HepG2 (cell line): ENCODE results near the gene CARMIL3. TPM values are rescaled to one million over a fixed set of nuclear protein-coding genes. Genes with fewer than 3 reads are reported as not detected.

Experiments used
- AHDC1 ChIP-seq: sonication (generic); formaldehyde crosslinking; IDR thresholded peaks from 2 replicates; pipeline ENCODE4 v1.5.1; 2020; ENCODE audit warnings: mild to moderate bottlenecking, missing genetic modification reagents, borderline replicate concordance
- EP300 ChIP-seq, 3 experiments: sonication (generic) in 1 of 3; formaldehyde crosslinking in 1 of 3; IDR thresholded peaks; 2 replicates each; pipeline versions ENCODE4 v1.5.1 to v1.6.1; 2011 to 2020; ENCODE audit warnings: low read depth in 2 of 3, low read length in 2 of 3, borderline replicate concordance in 1 of 3, improper control_type of control experiment in 1 of 3, mild to moderate bottlenecking in 1 of 3, missing genetic modification reagents in 1 of 3, moderate library complexity in 1 of 3
- FOXJ3 ChIP-seq: sonication (generic); formaldehyde crosslinking; IDR thresholded peaks from 2 replicates; pipeline ENCODE4 v1.4.0; 2020; ENCODE audit warnings: missing genetic modification reagents, mild to moderate bottlenecking, borderline replicate concordance
- HBP1 ChIP-seq: IDR thresholded peaks from 2 replicates; pipeline ENCODE4 v1.6.1; 2016; ENCODE audit warnings: low read depth, control low read depth
- HOXA5 ChIP-seq: sonication (generic); formaldehyde crosslinking; IDR thresholded peaks from 2 replicates; pipeline ENCODE4 v1.4.0; 2020; ENCODE audit warnings: missing genetic modification reagents
- KAT2B ChIP-seq: fragments of 150-350 bp; IDR thresholded peaks from 2 replicates; pipeline ENCODE4 v1.6.1; 2014; ENCODE audit warnings: low read depth, low read length, borderline replicate concordance
- LRRFIP1 ChIP-seq: sonication (generic); formaldehyde crosslinking; conservative IDR thresholded peaks from 2 replicates; pipeline ENCODE4 v1.4.0; 2020; ENCODE audit warnings: missing genetic modification reagents
- NAIF1 ChIP-seq: sonication (generic); formaldehyde crosslinking; IDR thresholded peaks from 2 replicates; pipeline ENCODE4 v1.5.0; 2020; ENCODE audit warnings: mild to moderate bottlenecking, missing genetic modification reagents, borderline replicate concordance
- PRMT3 ChIP-seq: sonication (generic); formaldehyde crosslinking; IDR thresholded peaks from 2 replicates; pipeline ENCODE4 v1.8.1; 2022; ENCODE audit warnings: low read depth, mild to moderate bottlenecking, moderate library complexity, missing genetic modification reagents, borderline replicate concordance
- RBAK ChIP-seq: sonication (generic); formaldehyde crosslinking; IDR thresholded peaks from 2 replicates; pipeline ENCODE4 v1.5.1; 2020; ENCODE audit warnings: mild to moderate bottlenecking, missing genetic modification reagents
- SP1 ChIP-seq, 2 experiments: fragments of 450-650 bp in 1 of 2; sonication (generic) in 1 of 2; formaldehyde crosslinking in 1 of 2; IDR thresholded peaks; 2 replicates each; pipeline versions ENCODE4 v1.4.0 to v1.6.1; 2016 to 2020; ENCODE audit warnings: missing genetic modification reagents in 1 of 2
- SPEN ChIP-seq: sonication (generic); formaldehyde crosslinking; IDR thresholded peaks from 2 replicates; pipeline ENCODE4 v1.5.1; 2020; ENCODE audit warnings: low read depth, mild to moderate bottlenecking, missing genetic modification reagents
- ZBTB34 ChIP-seq: sonication (generic); formaldehyde crosslinking; IDR thresholded peaks from 2 replicates; pipeline ENCODE4 v1.8.0; 2022; ENCODE audit warnings: mild to moderate bottlenecking, missing genetic modification reagents
- ZBTB38 ChIP-seq: sonication (generic); formaldehyde crosslinking; IDR thresholded peaks from 2 replicates; pipeline ENCODE4 v1.5.1; 2020; ENCODE audit warnings: mild to moderate bottlenecking, missing genetic modification reagents
- ZNF225 ChIP-seq: sonication (generic); formaldehyde crosslinking; IDR thresholded peaks from 2 replicates; pipeline ENCODE4 v1.4.0; 2020; ENCODE audit warnings: mild to moderate bottlenecking, missing genetic modification reagents
- ZNF619 ChIP-seq: sonication (generic); formaldehyde crosslinking; IDR thresholded peaks from 2 replicates; pipeline ENCODE4 v1.4.0; 2020; ENCODE audit warnings: mild to moderate bottlenecking, missing genetic modification reagents
- polyA plus RNA-seq, 8 experiments: library from polyadenylated mRNA; depleted of rRNA in 3 of 8; stranded (reverse) in 7 of 8; unstranded in 1 of 8; fragments of >200 nt; fragmentation: Illumina TruSeq in 4 of 8; extraction: Trizol in 4 of 8; gene quantifications; 2 replicates each; pipeline versions ENCODE4 v1.2.1 to v1.2.3, GENCODE V29; 2011 to 2016; ENCODE audit warnings: low read depth in 4 of 8, missing spikeins in 1 of 8, mixed read lengths in 1 of 8; ENCODE audit not compliant: insufficient read depth in 1 of 8
- total RNA-seq, 5 experiments: library from RNA; depleted of rRNA; stranded (reverse); fragments of >200 nt; fragmentation: Illumina TruSeq; extraction: Trizol; gene quantifications; 2 replicates each; pipeline ENCODE4 v1.2.3, GENCODE V29; 2016; ENCODE audit warnings: low read depth in 1 of 5

The CARMIL3 gene
- total and polyA plus RNA-seq, 2 of the 13 experiments (the other 11 are each of a cell fraction or from before 2014, with no cell fraction given): 0.27 to 0.55 TPM

- TF ChIP-seq ZNF619 (CRISPR knock-in tag) (0 out of 2 replicates have a peak, but pooled peaks have one; percentile 70), SPEN (CRISPR knock-in tag) (peak; percentile 85), NAIF1 (no peak), LRRFIP1 (CRISPR knock-in tag) (0 out of 2 replicates have a peak, but pooled peaks have one; percentile 51), ZNF225 (peak; percentile 98), FOXJ3 (CRISPR knock-in tag) (no peak), KAT2B (peak; percentile 28; the same call in 1 of the 2 replicates), ZBTB38 (CRISPR knock-in tag) (peak; percentile 59; the same call in 1 of the 2 replicates), PRMT3 (CRISPR knock-in tag) (no peak), EP300 (IDR thresholded peaks at IDR 0.05; ENCODE audit: low read depth in 2 of 2, low read length in 2 of 2) (peak in 1 of 2 experiments; percentile 46; a peak in 1 of 4 replicates), EP300 (CRISPR knock-in tag; IDR thresholded peaks at IDR 0.05; ENCODE audit: borderline replicate concordance) (no peak), SP1 (IDR thresholded peaks at IDR 0.05) (no peak), SP1 (CRISPR knock-in tag; IDR thresholded peaks at IDR 0.05) (peak; percentile 57; the same call in 1 of the 2 replicates), ZBTB34 (CRISPR knock-in tag) (peak; percentile 90), HBP1 (CRISPR knock-in tag) (peak; percentile 72; the same call in 1 of the 2 replicates), AHDC1 (0 out of 2 replicates have a peak, but pooled peaks have one; percentile 6), HOXA5 (CRISPR knock-in tag) (0 out of 2 replicates have a peak, but pooled peaks have one; percentile 27), RBAK (CRISPR knock-in tag) (0 out of 2 replicates have a peak, but pooled peaks have one; percentile 24)
These were observed 15.4 kb upstream of the CARMIL3 start (continued) for GRCh38 chr14:24036169-24036962.
